Activated CD4-positive, alpha-beta T cell treated with anti-CD3 and anti-CD28 coated beads for 1 hour (primary cell): ENCODE data around the gene LIMK1.
"Not testable (repeated sequence)": the region's sequence is repeated elsewhere in the genome, so short reads cannot be mapped to it uniquely, and the experiment has no call there.

Experiments used
- DNase-seq: peaks from one replicate; pipeline ENCODE4 v3.0.0-alpha.2; 2020

LIMK1 gene

DNA sequence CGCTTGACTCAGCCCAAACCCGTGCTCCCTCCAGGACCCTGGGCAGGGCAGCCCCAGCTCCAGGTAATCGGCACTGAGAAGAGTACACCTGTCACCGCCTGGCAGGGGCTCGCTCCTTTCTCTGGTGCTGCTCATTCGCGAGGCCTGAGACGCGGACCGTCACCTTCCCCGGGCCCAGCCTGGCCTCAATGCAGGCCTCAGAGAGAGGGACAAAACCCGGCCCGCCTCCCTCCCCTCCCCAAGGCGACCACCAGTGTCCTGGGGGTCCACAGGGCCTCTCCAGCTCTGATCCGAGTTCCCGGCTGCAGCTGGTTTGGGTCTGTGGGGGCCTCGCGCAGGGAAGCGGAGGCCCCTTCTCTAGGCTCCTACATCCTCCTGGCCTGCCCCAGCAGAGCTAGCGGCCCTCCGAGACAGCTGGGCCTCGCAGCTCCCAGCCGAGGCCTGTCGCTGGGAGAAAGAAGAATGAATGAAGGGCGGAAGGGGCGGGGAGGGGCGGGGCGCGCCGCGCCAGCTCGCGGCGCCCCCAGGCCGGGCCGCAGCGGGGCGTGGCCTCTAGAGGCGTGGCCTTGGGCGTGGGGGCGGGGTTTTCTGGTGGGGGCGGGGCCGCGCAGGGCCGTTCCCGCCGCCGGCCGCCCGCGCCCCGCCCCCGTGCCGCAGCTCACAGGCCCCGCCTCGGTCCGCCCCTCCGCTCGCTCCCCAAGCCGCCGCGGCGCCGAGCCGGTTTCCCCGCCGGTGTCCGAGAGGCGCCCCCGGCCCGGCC is at the start of gene LIMK1:
LIMK1 (plus strand) TSS at position 688 of the 760 bp plus-strand sequence. CDS start 187 bp downstream, outside the sequence.
- peak; percentile 73 for DNase-seq

DNA sequence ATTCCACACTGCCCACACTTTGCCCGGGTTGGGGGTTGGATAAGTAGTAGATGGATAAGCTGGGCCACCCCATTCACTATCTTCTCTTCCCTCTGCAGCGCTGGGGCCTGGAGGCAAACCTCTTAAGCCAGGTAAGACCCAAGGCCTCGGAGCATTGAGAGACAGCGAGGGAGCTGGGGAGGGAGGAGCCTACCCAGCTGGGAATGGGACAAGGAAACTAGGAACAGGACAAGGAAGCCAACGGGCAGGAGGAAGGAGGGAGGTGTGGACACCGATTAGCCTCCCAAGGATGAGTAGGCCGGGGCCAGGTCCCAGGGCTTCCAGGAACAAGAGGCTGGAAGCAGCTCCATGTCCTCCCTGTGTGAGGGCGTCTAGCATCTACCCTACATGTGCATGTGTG is 46.0 kb upstream of the LIMK1 start:
- no peak for DNase-seq

DNA sequence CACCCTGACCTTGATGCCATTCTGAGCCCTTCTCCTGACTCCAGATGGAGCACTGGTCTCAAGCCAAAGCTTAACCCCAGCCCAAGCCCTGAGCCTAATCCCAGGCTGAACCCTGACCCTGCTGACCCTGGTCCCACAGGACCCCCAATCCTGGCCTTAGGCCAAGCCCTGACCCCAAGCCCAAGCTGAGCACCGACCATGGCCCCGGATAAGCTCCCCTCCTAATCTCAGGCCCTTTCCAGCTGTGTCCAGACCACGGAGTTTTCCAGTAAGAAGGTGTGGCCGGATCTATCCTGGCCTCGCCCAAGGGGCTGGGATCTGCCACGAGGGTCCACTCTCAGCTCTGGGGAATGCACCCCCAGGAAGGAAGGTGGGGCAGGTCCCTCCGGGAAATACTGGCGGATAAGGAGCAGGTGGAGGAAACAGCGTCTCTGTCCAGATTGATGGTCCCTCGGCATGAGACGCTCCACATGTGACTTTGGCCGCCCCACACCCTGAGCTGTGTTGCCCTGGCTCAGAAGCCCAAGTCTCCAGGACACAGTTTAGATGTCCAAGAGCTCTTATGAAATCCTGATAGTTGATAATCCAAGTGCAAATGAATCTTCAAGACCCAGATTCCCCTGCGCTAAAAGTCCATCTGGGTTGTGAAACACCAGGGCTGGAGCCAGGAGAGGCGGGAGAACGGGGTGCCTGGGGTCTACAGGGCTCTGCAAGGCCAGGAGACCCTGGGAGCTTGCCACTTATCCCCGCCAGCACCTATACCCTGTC is 45.2 kb upstream of the LIMK1 start:
- no peak for DNase-seq

DNA sequence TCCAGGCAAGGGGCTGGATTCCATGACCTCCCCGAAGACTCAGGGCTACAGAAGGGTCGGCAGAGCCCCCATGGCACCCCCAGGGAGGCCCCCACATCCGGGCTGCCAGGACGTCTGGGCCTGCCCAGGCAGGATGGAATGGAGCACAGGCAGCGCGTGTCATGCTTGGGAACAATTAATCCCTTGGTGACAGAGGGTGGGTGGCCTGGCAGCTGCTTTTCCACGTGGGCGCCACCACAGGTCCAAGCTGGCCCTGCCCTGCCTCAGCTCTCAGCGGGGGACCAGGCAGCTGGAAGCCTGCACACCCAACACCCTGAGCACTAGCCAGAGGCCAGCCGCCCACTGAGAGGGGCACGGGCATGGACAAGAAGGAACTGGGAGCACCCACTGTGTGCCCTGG is 44.3 kb upstream of the LIMK1 start:
- no peak for DNase-seq

DNA sequence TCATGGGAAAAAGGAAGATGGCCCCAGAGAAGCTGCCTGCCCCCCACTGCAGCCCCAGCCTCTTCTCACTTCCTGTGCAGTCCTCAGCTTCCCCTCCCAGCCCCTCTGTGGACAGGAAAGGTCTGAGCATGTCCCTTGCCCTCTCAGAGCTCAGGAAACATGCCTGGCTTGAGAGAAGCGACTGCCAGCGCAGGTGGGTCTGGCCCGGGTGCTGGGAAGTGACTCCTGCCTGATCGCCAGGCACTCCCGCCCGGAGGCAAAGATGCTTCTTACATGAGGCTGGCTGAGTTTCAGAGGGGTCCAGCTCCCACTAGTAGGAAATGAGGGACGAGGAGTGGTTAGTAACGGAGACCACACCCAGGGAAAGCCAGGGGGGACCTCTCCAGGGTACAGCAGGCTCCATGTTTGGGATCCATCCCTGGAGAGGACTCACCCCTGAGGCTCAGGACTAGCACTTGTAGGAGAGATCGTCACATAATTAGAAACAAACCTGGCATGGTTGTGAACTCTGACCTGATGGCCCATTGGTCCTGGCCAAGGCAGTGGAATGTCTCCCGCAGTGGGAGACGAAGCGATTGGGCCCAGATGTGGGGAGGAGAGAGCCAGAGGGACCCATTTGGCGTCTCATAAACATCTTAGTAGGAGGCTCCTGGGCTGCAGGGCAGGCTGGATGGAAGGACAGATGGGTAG is 43.4 kb upstream of the LIMK1 start:
- no peak for DNase-seq

DNA sequence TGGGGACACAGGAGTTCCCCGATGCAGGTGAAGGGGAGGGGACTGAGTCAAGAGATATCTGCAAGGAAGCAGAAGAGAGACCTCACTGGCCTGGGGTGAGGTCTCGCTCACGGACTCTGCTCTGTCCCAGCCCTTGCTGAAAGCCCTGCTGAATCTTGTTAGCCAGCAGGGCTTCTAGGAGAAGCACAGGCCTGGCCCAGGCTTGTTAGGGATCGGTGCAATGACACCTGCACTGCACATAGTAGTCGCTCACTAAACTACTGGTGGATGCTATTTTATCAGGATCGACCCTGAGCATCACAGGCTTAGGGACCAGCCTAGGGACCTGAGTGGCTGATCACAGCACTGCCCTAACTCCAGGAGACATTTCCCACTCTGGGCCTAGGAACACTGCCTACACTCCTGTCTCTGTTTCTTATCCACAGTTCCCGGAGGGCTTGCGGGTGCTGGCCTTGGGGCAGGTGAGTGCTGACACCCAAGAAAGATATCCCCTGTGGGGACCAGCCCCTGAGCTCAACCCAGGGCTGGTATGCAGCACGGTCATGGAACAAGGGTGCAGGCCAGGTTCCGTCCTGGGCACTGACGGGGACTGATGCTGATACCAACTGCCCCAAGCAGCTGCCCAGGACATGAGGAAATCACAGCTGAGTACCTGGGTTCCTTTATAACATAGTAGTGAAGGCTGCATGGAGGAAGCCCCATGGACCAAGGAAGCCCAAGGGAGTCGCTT is 42.6 kb upstream of the LIMK1 start:
- DNase-seq: no peak

DNA sequence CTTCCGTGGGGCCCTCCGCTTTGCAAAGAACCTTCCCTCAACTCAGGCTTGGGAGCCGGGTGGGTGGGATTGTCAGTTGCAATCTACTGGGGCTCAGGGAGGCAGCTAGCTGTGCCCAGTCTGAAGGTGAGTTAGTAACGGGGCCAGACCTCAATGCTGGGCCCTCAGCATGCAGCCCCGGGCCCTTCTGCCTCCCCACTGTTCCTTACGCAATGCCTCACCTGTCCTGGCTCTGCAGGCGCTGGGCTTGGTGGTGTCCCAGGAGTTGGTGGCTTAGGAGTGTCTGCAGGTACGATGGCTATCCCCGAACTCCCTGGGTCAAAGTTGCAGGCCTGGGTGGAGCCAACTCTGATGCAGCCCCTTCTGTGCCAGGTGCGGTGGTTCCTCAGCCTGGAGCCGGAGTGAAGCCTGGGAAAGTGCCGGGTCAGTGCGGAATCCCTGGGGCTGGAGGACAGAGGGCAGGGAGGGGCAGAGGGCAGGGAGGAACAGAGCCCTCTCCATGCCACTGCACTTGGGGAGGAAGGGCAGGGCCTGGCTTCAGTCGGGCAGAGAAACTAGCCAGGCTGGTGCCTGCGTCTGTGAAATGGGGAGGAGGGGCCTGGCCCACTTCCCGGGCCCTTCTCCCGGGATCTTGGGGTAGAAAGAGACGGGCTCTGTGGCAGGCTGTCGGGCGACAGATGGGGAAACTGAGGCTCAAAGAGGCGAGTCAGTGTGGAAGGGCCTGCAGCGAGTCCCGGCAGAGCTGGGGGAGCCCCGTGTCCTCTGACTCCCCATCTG is 40.7 kb upstream of the LIMK1 start:
- DNase-seq: no peak

DNA sequence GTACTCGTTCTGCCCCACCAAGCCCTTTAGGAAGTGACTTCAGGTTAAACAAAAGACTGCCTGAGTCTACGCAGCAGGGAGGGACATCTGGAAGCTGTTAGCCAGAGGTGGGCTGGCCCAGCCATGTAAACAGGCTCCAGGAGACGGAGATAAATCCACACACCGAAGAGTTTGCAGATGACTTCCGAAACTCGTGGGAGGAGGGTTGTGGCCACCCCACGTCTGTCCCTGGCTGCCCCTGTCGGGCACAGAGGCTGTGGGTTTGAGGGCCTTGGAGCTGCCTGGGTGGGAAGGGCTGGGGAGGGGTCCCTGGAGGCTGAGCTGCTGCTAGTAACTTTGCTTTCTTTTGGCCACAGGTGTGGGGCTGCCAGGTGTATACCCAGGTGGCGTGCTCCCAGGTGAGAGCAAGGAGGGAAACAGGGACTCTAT is 40.1 kb upstream of the LIMK1 start:
- DNase-seq: no peak

DNA sequence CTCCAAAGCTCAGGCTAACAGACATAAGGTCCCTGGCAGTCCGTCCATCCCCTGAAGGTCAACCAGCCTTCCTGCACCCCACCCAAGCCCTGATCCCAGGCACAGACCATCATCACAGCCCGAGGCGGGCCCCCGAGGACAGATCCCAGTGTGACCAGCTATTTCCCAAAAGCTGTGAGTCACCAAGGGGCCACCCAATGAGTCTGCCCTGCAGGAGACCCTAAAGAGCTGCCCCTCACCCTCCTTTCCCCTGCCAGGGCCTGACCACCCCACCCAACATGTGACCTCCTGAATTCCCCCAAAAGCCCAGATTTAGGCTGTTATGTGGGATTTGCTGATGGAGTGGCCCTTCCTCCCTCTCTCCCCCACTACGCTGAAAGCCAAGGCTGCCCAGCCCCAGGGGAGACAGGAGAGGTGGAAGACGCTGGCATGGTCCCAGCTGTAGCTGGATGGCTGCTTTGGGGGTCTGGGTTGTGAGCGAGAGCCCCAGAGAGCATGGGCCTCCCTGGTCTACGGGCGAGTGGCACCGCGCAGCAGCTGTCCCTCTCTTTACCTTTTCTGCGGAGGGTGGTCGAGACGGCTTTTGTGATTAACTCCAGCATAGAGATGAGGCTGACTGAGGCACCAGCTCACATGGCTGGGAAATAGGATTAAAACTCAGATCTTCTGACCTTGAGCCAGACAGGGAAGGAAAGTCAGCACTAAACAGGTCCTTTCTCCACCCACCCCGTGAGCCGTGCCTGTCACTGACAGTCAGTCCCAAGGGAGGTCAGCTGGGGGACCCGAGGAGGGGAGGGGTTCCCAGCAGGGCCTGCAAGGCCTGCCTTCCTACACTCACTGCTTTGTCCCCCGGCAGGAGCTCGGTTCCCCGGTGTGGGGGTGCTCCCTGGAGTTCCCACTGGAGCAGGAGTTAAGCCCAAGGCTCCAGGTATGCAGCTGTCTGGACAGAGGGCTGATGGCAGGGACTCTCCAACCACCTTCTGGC is 38.9 kb upstream of the LIMK1 start:
- DNase-seq: no peak

DNA sequence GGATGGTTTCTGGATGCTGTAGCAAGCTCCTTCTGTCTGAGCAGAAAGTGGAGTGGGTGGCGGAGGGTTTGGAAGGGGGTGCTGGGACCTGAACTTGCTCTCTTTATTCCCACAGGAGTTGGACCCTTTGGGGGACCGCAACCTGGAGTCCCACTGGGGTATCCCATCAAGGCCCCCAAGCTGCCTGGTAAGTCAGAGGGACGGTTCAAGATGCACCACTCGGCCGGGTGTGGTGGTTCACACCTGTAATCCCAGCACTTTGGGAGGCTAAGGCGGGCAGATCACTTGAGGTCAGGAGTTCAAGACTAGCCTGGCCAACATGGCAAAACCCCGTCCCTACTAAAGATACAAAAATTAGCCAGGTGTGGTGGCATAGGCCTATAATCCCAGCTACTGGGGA is 37.0 kb upstream of the LIMK1 start:
- DNase-seq: not testable (repeated sequence)

DNA sequence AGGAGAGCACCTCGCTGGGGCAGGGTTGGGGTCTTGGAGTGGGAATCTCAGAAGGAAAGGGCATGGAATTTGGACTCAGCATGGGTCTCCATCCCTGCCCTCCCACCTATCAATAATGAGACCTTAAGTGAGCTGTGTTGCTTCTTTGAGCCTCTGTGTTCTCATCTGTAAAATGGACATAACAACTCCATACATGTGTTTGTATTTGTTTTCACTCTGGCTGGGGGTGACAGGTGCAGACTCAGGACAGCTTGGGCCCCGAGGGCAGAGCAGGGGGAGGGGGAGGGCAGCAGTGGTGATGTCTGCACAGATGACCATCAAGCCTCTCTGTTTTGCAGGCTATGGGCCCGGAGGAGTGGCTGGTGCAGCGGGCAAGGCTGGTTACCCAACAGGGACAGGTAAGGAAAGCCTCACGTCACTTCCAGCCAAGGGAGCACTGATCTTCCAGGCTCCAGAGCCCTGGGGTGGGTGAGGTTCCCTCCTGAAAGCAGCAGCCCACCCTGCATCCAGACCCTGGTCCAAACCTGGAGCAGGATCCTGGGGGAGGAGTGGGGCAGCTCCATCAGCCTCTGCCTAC is 35.7 kb upstream of the LIMK1 start:
- no peak for DNase-seq

DNA sequence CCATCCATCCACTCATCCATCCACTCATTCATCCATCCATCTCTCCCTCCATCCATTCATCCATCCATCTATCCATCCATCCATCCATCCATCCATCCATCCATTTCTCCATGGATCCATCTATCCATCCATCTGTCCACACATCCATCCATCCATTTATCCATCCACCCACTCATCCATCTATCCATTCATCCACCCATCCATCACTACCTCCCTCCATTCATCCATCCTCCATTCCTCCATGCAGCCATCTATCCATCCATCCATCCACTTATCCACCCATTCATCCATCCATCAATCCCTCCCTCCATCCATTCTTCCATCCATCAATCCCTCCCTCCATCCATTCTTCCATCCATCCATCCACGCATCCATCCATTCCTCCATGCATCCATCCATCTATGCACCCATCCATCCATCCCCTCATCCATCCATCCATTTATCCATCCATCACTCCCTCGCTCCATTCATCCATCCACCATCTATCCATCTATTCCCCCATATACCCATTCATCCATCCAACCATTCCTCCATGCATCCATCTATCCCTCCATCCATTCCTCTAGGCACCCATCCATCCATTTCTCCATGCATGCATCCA is 34.5 kb upstream of the LIMK1 start:
- DNase-seq: no peak

DNA sequence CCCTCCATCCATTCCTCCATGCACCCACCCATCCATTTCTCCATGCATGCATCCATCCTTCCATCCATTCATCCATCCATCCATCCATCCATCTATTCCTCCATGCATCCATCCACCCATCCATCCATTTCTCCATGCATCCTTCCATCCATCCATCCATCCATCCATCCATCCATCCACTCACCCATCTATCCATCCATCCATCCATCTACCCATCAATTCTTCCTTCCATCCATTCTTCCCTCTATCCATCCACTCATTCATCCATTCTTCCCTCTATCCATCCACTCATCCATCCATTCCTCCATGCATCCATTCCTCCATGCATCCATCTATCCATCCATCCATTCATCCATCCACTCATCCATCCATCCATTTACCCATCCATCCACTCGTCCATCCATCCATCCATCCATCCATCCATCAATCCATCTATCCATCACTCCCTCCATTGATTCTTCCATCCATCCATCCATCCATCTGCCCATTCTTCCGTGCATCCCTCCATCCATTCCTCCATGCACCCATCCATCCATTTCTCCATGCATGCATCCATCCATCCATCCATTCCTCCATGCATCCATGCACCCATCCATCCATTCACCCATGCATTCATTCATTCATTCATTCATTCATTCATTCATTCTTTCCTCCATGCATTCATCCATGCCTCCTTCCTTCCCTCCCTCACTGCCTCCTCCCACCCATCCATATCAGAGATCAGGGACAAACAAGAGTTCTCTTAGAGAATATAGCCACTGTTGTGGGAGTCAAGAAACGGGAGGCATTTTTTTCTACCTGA is 33.4 kb upstream of the LIMK1 start:
- DNase-seq: no peak

DNA sequence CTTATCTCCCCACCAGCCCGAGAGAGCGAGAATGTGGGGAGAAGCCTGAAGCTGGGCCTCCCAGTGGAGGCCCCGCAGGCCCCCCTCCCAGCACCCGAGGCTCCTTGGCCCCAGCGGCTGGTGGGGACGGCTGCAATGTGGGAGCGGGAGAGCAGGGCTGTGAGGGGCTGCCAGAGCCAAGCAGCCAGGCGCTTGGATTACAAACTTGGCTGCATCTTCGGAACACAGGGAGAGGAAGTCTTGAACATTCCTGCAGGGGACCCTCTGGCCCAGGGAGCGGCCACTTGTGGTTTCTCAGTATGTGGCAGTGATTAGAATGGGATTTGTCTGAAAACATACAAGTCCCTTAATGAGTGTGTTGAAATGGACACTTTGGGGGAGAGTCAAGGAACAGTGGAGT is 32.4 kb upstream of the LIMK1 start:
- DNase-seq: no peak

DNA sequence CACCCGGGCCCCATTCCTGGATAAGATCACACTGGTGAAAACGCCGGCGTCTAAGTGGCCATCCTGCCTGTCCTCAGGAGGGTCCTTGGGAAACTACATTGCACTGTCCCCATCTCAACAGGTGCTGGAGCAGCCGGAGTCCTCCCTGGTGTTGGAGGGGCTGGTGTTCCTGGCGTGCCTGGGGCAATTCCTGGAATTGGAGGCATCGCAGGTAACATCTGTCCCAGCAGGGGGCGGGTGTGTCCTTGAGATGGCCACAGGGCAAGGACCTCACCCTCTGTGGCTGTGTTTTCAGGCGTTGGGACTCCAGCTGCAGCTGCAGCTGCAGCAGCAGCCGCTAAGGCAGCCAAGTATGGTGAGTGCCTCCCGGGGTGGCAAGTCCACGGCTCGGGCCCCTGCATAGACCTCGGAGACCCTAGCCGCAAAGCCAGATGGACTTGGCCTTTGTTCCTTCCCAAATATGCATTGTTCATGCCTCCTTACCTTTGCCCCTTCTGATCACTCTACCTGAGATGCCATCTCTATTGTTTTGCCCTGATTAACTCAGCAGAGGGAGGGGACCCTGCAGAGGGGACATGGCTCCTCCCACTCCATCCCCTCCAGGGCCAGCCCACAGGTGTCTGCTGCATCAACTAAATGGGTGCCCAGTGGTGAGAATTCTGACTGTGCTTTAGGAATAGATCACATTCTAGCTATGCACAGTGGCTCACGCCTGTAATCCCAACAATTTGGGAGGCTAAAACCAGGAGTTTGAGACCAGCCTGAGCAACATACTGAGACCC is 31.8 kb upstream of the LIMK1 start:
- no peak for DNase-seq

DNA sequence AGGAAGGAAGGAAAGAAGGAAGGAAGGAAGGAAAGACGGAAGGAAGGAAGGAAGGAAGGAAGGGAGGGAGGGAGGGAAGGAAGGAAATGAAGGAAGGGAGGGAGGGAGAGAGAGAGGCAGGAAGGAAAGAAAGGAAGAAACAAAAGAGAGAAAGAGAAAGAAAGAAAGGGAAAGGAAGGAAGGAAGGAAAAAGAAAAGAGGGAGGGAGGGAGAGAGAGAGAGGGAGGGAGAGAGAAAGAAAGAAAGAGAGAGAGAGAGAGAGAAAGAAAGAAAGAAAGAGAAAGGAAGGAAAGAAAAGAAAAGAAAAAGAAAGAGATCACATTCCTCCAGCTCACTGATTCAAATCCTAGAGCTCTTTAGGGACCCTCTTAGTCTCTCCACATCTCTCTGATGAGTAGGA is 31.0 kb upstream of the LIMK1 start:
- no peak for DNase-seq

DNA sequence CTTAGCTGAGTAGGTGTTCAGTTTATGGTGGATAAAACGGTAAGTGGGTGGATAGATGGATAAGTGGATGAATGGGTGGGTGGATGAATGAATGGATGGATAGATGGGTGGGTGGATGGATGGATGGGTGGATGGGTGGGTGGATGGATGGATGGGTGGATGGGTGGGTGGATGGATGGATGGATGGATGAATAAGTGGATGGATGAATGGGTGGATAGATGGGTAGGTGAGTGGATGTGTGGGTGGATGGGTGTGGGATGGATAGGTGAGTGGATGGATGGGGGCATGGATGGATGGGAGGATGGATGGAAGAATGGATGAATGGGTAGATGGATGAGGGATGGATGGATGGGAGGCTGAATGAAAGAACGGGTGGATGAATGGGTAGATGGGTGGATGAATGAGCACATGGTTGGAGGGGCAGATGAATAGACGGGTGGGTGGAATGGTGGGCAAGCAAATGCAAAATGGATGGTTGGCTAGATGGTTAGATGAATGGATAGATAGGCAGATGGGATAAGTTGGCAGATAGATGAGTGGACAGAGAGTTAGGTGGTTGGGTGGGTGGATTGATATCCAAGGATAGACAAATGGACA is 29.9 kb upstream of the LIMK1 start:
- no peak for DNase-seq
